Sigmoid colon (tissue), 7 donors: ENCODE measurements around the gene SLC10A6. TPM values are rescaled to one million over a fixed set of nuclear protein-coding genes. Genes with fewer than 3 reads are reported as not detected.

Source experiments
- DNase-seq: peaks from one replicate; pipeline ENCODE4 v3.0.0-alpha.2; 2019
- H3K27ac ChIP-seq, 4 donors: fragments of 200-600 bp; sonication (generic); one replicate each; pipeline ENCODE4 v1.5.1; 2016 to 2019; ENCODE audit warnings: mild to moderate bottlenecking in 1 of 4
- H3K27me3 ChIP-seq, 3 donors: fragments of 200-600 bp; sonication (generic); one replicate each; pipeline ENCODE4 v1.5.1; 2019; ENCODE audit warnings: mild to moderate bottlenecking in 1 of 3
- H3K36me3 ChIP-seq, 4 donors: fragments of 200-600 bp; sonication (generic); one replicate each; pipeline ENCODE4 v1.5.1; 2016 to 2019
- H3K4me1 ChIP-seq, 4 donors: fragments of 200-600 bp; sonication (generic); one replicate each; pipeline ENCODE4 v1.5.1; 2017 to 2019
- H3K4me3 ChIP-seq, 4 donors: fragments of 200-600 bp; sonication (generic); one replicate each; pipeline ENCODE4 v1.5.1; 2017 to 2019; ENCODE audit warnings: mild to moderate bottlenecking in 2 of 4, moderate library complexity in 1 of 4
- H3K9me3 ChIP-seq, 4 donors: fragments of 200-600 bp in 3 of 4; sonication (generic) in 3 of 4; one replicate each; pipeline versions ENCODE4 v1.5.1 to v1.6.1; 2013 to 2019
- EP300 ChIP-seq, 4 donors: sonication (generic); formaldehyde crosslinking; IDR thresholded peaks; one replicate each; pipeline ENCODE4 v1.6.1; 2017; ENCODE audit warnings: antibody characterized with exemption in 4 of 4
- POLR2A ChIP-seq, 2 donors: fragments of 450-650 bp; IDR thresholded peaks; one replicate each; pipeline ENCODE4 v1.6.1; 2016; ENCODE audit warnings: antibody characterized with exemption in 2 of 2, mild to moderate bottlenecking in 2 of 2, moderate library complexity in 2 of 2
- POLR2AphosphoS5 ChIP-seq, 4 donors: sonication (generic); formaldehyde crosslinking; IDR thresholded peaks; one replicate each; pipeline ENCODE4 v1.6.1; 2017; ENCODE audit warnings: antibody characterized with exemption in 4 of 4
- WGBS, 2 donors: extraction: QIAGEN DNeasy Blood & Tissue Kit; methylation state at CpG; one replicate each; pipeline ENCODE4 v1.1.7; 2013; 5-methylcytosine and 5-hydroxymethylcytosine counted together
- intact Hi-C: fragments of 100-400 bp; cut with DNase I; formaldehyde crosslinking; loops from one replicate; pipeline ENCODE4 v1.15.1; 2023
- polyA plus RNA-seq, 3 donors: library from polyadenylated mRNA; stranded (reverse); fragments of 200-250 nt; gene quantifications; one replicate each; pipeline ENCODE4 v1.2.3, GENCODE V29; 2013
- total RNA-seq, 4 donors: library from RNA; depleted of rRNA; stranded (reverse); fragments of >200 nt; gene quantifications; one replicate each; pipeline ENCODE4 v1.1.0, GENCODE V29; 2016
- TF ChIP-seq, protein P1 (sequence below), 4 experiments: fragments of 450-650 bp in 3 of 4; fragments of 200-600 bp in 1 of 4; IDR thresholded peaks; one replicate each; pipeline ENCODE4 v1.5.1; 2016 to 2019; ENCODE audit warnings: antibody characterized with exemption in 4 of 4, mild to moderate bottlenecking in 3 of 4, moderate library complexity in 2 of 4
- donor health status: healthy with polysubstance abuse.
- donor health status: Bipolar disorder and iron deficiency.
- donor health status: healthy.

The SLC10A6 gene
- total and polyA plus RNA-seq, 7 donors: 0.20 to 2.8 (median 1.6) TPM; not detected in 3

DNA sequence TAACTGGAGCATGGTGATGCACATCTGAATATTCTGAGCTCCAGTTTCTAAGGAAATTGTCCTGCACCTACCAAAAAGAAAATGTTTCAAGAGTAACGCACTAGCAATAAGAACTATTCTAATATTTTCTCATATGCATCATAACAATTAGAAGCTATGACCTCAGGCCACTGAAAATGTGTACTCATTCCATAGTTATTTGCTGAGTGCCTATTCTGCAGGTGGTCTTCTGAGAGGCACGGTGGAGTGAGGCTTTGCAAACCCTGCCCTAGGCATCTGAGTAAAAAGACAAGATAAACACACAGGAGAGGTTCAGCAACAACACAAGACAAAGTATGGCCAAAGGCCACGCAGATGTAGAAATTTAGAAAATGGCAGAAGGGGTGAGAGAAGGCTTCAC lies 23.7 kb downstream of the SLC10A6 start:
- intact Hi-C loops: no loop called here
- no peak for DNase-seq

DNA sequence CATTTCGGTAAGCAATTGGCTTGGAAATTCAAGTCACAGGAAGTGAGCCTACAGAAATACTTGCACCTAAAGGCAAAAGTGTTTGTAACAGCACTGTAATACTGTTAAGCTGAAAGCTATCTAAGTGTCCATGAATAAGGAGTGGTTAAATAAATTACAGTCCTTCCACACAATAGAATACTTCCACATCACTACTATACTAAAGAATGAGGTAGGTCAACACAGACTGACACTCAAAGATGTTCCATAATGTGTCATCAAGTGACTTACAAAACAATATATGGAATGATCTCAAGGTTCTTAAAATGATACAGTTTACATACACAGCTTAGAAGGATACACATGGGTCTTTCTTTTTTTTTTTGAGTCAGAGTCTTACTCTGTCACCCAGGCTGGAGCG lies 27.0 kb downstream of the SLC10A6 start:
- Histone ChIP-seq H3K9me3 (no peaks in the 10 kb centered on the region), H3K36me3 (no peaks in the 10 kb centered on the region), H3K4me3 (no peak overlapping the region), H3K27me3 (no peaks in the 10 kb centered on the region), H3K27ac (no peak overlapping the region), H3K4me1 (no peaks in the 10 kb centered on the region)
- intact Hi-C loops: no loop called here
- no peak for DNase-seq
- TF ChIP-seq POLR2A (IDR thresholded peaks at IDR 0.05) (no peak), EP300 (IDR thresholded peaks at IDR 0.05) (no peak), POLR2AphosphoS5 (IDR thresholded peaks at IDR 0.05) (no peak)
- TF ChIP-seq, protein P1, sequence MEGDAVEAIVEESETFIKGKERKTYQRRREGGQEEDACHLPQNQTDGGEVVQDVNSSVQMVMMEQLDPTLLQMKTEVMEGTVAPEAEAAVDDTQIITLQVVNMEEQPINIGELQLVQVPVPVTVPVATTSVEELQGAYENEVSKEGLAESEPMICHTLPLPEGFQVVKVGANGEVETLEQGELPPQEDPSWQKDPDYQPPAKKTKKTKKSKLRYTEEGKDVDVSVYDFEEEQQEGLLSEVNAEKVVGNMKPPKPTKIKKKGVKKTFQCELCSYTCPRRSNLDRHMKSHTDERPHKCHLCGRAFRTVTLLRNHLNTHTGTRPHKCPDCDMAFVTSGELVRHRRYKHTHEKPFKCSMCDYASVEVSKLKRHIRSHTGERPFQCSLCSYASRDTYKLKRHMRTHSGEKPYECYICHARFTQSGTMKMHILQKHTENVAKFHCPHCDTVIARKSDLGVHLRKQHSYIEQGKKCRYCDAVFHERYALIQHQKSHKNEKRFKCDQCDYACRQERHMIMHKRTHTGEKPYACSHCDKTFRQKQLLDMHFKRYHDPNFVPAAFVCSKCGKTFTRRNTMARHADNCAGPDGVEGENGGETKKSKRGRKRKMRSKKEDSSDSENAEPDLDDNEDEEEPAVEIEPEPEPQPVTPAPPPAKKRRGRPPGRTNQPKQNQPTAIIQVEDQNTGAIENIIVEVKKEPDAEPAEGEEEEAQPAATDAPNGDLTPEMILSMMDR (IDR thresholded peaks at IDR 0.05): no peak
- 97 to 98% methylated on average over 2 of the region's 2 CpGs for WGBS, 2 donors

More for the DNA sequence above, 23.7 kb downstream of the SLC10A6 start:
- TF ChIP-seq POLR2AphosphoS5 (IDR thresholded peaks at IDR 0.05) (no peak), EP300 (IDR thresholded peaks at IDR 0.05) (no peak), POLR2A (IDR thresholded peaks at IDR 0.05) (no peak)
- TF ChIP-seq, protein P1 (IDR thresholded peaks at IDR 0.05): no peak
- 81 to 84% methylated on average over 3 of the region's 3 CpGs for WGBS, 2 donors
- Histone ChIP-seq H3K27ac (no peak overlapping the region), H3K4me1 (no peaks in the 10 kb centered on the region), H3K9me3 (no peaks in the 10 kb centered on the region), H3K27me3 (no peaks in the 10 kb centered on the region), H3K36me3 (no peaks in the 10 kb centered on the region), H3K4me3 (no peak overlapping the region)

DNA sequence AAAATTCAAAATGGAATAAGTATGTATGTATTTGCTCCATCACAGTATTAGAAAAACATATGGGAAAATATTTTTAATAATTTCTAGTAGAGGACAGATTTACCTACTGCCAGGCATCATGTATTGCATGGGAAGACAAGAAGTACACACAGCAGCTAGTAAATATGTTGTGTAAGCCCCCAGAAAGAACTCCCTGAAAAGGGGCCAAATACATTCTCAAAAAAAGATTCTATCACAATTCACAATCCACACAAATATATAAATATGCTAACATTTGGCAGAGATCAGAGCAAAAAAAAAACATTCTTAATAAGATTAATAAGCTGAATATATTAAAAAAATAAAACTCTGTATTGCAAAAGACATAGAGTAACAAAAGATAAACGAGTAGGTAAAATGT lies 28.0 kb downstream of the SLC10A6 start:
- H3K36me3 ChIP-seq: no peaks in the 10 kb centered on the region
- H3K9me3 ChIP-seq: peaks cover 0 to 4% (median 0%) of the 10 kb centered on the region in 4 donors
- WGBS, 2 donors: 64 to 68% methylated on average over 1 of the region's 1 CpG
- no peak overlapping the region for H3K4me3 ChIP-seq
- TF ChIP-seq POLR2A (IDR thresholded peaks at IDR 0.05): no peak
- TF ChIP-seq, protein P1 (IDR thresholded peaks at IDR 0.05): no peak
- TF ChIP-seq POLR2AphosphoS5 (IDR thresholded peaks at IDR 0.05): no peak
- TF ChIP-seq EP300 (IDR thresholded peaks at IDR 0.05): no peak
- no peaks in the 10 kb centered on the region for H3K27me3 ChIP-seq
- H3K4me1 ChIP-seq: no peaks in the 10 kb centered on the region
- DNase-seq: no peak
- H3K27ac ChIP-seq: no peak overlapping the region
- intact Hi-C loops: no loop called here

DNA sequence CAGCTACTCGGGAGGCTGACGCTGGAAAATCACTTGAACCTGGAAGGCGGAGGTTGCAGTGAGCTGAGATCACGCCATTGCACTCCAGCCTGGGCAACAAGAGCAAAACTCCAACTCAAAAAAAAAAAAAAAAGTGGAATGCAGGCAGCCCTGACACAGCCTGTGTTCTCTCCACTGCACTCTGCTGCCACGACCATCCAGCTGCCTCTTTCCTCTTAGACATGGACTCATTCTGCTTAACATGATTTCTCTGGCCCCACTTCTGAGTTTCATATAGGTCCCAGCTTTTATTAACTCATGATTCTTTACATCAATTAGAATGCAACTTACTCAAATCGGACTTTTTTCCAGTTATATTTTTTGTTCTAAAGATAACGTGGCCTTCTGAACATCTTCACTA lies 29.6 kb downstream of the SLC10A6 start:
- WGBS, 2 donors: 87 to 90% methylated on average over 7 of the region's 7 CpGs
- intact Hi-C loops: no loop called here
- TF ChIP-seq, protein P1 (IDR thresholded peaks at IDR 0.05): no peak
- Histone ChIP-seq H3K4me3 (no peak overlapping the region), H3K4me1 (no peaks in the 10 kb centered on the region), H3K9me3 (peaks cover 0 to 10% (median 0%) of the 10 kb centered on the region in 4 donors), H3K36me3 (peaks cover 0 to 9% (median 3%) of the 10 kb centered on the region in 4 donors), H3K27me3 (no peaks in the 10 kb centered on the region), H3K27ac (no peak overlapping the region)
- DNase-seq: no peak

DNA sequence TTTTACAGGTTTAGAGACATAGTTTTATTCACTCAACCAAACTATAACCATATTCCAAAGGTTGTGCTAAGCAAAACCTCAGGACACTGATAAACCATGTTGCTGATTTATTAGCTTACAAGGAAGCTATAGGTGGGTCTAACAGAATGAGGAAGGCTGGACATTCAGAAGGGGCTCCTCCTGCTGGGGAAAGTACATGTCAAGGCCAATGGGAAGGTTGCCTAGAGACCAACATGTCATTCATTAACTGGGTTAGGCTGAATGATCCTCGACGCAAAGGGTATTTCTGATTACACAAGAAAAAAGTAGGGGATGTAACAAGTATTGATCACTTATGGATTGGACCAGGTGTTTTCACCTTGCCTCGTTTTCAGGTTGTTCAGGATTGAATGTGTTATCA lies 30.3 kb downstream of the SLC10A6 start:
- Histone ChIP-seq H3K4me3 (no peak overlapping the region), H3K36me3 (peaks cover 0 to 13% (median 4%) of the 10 kb centered on the region in 4 donors), H3K27ac (no peak overlapping the region), H3K4me1 (no peaks in the 10 kb centered on the region), H3K27me3 (no peaks in the 10 kb centered on the region), H3K9me3 (peaks cover 0 to 10% (median 0%) of the 10 kb centered on the region in 4 donors)
- intact Hi-C loops: no loop called here
- TF ChIP-seq, protein P1 (IDR thresholded peaks at IDR 0.05): no peak
- no peak for TF ChIP-seq POLR2A (IDR thresholded peaks at IDR 0.05)
- no peak for TF ChIP-seq EP300 (IDR thresholded peaks at IDR 0.05)
- no peak for TF ChIP-seq POLR2AphosphoS5 (IDR thresholded peaks at IDR 0.05)
- WGBS, 2 donors: 79 to 82% methylated on average over 3 of the region's 3 CpGs
- DNase-seq: no peak
